NOMO-1 treated with DMSO at 0.1 percent for 48 hours (cell line): ENCODE data around the gene TBX2.
A peak's percentile ranks its signal among the peaks of the same experiment; 100 is the strongest.

Source experiments
- DNase-seq: peaks from one replicate; lab custom pipeline; 2025; ENCODE audit not compliant: unreplicated experiment; lab: John Stamatoyannopoulos, UW

TBX2 gene

DNA sequence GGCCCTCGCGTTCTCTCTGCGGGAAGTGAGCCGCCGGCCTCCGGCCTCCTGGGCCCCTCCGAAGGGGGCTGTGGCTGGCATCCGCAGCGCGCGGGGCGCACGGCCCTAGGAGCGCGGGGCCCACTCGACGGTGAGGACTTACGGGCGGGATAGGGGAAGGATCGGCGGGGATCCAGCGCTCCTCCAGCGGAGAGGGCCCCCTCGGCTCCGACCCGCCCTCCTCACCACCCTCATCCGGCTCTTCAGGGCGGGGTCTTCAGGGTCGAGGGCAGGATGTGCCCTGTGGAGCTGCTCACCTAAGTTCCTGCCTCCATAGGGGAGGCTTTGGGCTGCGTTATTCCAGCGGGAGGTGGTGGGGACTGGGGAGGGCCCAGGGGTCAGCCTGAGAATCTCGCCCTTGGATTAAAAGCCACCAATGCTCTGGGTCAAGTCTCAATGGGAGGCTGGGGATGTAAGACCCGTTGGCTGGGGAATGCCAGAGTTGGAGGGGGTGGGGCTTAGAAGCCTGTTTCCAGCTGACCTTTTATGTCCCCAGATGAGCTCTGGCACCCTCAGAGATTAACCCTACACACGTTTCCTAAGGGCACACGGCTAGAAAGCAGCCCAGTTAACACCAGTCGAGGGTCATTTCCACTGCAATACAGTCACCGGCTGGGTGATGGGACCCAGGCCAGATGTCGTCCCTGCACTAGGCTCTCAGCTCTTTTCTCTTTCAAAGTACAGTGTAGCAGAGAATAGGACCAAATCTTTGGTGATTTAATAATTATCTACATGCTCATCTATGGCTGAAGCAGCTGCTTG, 13.4 kb downstream of the TBX2 start:
- DNase-seq = no peak

DNA sequence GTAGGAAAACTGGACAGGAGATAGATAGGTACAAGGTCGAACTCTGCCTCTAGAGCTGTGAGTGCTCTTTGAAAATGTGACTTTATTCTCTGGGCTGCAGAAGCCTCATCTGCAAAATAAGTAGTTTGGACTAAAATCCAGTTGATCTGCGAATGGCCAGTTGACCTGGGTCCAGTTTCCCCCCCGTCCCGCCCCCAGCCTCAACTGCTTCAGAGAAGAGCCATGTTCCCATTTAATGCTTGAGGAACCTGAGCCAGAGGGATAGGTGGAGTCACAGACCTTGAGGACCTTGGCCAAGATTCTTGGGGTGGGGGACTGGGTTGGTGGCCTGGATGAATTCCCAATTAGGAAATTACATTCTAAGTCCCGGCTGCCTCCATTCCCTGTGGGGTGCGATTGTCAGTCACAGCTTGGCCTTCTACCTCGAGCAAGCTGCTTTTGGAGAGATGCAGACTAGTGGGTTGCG, 14.1 kb downstream of the TBX2 start:
- DNase-seq = no peak

DNA sequence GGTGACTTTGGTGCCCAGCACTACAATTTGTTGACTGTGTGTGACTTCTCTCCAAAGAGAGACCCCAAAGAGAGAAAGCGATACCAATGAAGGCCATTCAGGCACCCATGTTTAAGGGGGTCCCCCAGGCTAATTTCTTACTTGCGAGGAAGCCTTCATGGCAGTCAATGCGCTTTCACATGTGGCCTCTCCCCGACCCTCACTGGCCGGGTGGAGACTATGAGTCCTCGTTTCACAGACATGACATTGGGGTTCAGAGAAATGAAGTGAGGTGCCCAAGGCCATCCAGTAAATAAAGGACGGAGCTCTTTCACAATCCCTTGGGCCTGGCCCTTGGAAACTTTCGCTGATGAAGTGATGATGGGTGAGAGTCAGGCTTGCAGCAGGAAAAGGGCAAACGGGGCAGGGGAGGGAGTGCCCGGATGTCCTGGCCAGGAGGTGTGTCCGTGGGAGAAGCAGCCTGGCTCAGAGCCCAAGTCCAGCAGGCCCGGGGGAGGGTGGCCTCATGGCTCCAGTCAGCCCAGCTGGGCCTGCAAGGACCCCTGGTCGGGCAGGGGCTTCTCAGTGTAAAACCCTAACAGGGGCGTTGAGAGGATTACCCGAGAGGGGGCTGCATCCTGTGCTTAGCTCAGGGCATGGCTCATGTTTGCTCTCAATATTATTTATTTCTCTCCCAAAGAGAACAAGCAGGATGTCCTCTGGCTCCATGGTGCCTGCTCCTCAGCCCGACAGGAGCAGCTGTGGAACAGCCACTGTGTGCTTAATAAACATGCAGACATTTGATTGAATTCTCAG, 14.7 kb downstream of the TBX2 start:
- DNase-seq = no peak

DNA sequence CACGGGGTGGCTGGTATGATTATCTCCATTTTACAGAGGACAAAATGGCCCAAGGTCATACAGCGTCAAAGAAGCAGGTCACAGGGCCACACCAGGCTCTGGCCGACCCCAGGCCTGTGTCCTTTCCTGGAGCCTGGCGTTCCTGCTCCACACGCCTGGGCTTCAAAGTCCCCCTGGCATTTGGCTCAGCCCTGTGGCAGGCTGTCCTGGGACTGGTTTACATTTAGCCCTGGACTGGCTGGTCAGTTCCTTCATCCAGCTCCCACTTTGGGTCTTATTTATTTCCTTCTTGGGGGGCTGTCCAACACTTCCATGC, 15.3 kb downstream of the TBX2 start:
- DNase-seq = no peak

DNA sequence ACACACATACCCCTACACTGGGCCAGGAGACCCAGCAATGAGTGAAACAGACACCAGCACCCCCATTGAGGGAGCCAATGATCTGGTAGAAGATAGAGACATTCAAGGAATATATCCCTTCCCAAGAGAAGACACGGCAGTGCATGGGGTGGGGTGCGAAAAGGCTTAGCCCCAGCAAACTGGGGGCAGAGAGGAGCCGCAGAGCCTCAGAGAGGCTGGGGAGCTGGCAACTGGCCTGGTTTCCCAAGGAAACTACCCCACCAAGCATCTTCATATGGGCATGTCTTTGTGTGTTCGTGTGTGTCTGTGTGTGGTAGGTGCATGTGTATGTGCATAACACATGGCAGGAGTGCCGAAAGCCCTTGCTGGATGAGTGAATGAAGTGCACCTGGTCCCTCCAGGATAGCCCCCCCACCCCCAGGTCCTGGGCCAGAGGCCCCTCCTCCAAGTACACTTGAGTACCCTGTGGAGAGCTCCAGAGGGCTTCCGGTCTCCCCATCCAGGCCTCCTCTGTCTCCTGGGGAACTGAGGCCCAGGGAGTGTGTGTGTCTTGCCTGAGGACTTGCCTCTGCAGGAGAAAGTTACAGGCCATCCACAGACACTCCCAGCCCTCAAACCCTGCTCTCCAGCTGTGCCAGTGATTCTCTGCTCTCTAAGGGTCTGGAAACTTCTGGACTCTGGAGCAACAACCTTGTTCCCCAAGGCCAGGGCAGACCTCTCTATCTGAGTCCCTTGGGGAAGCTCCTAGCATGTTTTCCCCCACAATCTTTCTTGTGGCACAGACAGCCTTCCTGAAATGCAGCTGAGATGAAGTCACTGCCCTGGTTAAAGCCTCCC, 15.9 kb downstream of the TBX2 start:
- no peak for DNase-seq

DNA sequence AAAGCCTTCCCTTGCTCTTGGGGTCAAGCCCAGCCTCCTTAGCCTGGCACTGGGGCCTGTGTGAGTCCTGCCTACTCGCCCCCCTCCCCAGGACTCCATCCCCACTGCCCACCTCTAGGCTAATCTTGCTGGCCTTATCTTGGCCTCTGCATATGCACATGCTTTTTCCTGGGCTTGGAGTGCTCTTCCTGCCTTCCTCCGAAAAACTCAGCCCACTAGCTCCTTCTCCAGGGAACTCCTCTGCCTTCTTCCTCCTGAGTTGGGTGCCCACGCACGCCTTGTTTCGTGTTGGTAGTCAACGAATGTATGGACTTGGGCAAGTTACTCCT, 16.5 kb downstream of the TBX2 start:
- DNase-seq = no peak

DNA sequence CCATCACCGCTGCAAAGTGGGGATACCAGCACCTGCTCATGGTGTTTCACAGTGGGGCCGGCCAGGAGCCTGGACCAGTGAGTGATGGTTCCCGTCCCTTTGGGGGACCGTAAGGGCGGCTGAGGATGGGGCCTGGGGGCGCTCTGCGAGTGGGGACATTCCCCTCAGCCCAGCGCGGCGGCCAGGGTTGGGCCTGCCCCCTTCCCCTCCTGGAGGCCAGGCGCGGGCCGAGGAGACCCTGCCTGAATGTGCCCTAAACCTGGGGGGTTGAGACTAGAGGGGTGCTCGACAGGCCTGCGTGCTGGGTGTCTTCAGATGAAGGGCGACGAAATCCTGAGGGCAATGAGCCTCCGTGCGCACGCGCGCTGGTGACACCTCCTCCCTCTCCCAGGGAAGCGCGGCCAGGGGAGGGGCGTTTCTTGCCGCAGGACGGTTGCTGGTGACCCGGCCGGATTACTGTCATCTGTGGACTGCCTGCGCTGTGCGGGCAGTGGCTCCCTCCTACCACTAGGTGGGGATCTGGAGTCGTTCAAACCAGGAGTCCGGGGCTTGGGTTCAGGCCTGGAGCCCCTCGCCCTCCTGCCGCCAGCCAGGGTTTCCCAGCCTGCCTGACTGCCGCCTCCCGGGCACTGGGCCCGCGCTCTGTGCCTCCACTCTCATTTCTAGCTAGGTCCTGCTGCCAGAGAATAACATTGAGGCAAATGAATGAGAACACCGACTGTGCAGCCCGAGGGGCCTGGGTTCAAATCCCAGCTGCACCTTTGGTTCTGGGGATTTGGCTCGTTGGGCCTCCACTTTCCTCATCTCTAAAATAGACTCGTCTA, 17.1 kb downstream of the TBX2 start:
- peak; percentile 65 for DNase-seq

DNA sequence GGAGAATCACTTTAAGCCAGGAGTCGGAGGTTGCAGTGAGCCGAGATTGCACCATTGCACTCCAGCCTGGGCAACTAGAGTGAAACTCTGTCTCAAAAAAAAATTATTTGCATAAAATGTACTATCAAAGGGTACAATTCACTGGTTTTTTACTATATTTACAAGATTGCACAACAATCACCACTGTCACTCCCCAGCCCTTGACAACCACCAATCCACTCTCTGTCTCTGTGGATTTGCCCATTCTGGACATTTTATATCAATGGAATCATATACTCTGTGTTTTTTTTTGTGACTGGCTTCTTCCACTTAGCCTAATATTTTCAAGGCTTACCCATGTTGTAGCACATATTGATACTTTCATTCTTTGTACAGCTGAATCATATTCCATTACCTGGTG, 18.8 kb downstream of the TBX2 start:
- no peak for DNase-seq

DNA sequence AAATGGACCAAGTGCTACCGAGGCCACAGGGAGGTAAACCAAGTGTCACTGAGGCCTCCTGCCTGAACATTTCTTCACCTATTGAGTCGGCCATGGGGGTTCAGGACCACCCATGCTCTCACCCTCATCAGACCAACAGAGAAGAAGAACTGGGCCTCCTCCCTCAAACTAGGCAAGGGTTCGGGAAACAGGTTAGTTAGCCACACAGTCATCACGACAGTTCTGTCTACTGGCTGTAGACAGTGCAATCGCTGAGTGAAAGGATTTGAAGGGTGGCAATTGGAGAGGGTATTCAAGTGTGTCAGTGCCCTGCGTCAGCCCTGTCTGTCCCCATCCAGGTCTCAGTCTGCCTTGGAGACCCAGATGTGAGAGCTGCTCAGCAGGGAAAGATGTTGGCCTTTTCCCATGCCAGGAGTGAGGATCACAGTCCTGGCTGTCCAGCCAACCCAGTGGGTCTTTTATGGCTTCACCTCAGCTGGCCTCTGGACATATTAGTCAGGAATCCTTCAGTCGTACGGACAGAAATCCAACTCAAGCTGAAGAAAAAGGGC, 19.9 kb downstream of the TBX2 start:
- no peak for DNase-seq

DNA sequence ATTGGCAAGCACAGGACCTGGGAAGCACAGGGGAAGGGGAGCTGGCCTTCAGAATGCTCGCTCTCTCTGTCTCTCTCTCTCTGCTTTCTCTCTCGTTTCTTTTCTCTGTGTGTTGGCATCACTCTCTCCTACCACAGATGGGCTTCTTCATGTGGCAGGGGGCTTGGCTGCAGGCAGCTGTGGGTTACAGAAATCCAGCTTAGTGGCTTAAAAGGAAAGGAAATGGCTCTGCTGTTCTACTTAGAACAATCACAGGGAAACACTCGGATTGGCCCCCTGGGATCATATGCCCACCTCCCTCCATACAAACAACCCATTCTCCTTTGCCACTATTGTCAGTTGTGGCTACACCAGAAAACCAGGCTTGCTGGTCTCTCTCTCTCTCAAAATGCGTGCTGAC, 20.4 kb downstream of the TBX2 start:
- DNase-seq = no peak

DNA sequence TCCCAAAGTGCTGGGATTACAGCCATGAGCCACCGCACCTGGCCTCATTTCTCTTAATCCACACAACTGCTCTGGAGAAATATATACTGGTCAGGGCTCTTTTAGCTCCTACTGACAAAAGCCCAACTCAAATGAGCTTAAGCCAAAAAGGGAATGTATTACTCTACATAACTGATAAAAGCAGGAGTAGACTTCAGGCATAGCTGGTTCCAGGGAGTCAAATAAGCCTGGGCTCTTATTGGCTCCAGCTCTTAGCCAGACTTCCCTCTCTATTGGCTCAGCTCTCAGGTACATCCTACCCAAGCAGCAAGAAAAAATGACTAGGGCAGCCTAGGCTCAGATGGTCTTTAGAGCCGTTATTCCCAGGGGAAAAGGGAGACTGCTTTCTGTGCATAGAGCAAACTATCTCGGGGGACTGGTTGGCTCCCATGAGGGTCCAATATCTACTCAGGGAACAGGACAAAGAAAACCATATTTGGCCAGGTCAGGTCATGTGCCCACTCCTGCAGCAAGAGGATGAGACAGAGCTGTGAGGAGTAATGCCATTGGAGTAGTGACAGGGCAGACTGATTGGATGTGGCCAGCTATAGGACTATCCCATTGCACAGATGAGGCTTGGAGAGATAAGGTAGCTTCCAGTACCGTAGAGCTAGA, 21.2 kb downstream of the TBX2 start:
- no peak for DNase-seq

DNA sequence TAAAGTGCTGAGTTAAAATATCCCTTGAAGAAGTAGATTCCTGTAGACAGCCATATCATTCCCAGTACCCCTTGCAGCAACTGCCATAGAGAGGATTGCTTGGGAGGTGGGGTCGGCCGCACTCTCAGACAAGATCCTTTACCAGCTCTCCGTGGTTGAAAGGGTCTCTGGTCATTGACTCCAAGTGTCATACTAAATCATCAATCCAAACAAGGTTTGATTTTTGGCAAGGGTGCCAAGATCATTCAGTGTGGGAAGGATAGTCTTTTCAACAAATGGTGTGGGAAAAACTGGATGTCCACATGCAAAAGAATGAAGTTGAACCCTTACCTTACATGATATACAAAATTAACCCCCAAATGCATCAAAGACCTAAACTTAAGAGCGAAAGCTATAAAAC, 21.8 kb downstream of the TBX2 start:
- no peak for DNase-seq

DNA sequence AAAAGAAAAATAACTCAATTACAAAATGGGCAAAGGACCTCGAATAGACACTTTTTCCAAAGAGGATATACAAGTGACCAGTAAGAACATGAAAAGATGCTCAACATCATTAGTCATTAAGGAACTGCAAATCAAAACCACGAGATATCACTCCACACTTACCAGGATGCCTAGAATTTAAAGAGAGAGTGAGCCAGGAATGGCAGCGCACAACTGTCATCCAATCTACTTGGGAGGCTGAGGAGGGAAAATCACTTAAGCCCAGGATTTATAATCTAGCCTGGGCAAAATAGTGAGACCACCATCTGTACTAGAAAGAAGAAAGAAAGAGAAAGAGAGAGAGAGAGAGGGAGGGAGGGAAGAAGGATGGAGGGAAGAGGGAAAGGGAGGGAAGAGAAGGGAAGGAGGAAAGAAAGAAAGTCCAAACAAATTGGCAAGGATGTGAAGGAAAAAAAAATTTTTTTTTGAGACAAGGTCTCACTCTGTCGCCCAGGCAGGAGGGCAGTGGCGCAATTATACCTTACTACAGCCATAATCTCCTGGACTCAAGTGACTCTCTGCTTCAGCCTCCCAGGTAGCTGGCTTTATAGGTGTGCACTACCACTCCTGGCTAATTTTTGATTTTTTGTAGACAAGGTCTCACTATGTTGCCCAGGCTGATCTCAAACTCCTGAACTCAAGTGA, 22.6 kb downstream of the TBX2 start:
- no peak for DNase-seq

DNA sequence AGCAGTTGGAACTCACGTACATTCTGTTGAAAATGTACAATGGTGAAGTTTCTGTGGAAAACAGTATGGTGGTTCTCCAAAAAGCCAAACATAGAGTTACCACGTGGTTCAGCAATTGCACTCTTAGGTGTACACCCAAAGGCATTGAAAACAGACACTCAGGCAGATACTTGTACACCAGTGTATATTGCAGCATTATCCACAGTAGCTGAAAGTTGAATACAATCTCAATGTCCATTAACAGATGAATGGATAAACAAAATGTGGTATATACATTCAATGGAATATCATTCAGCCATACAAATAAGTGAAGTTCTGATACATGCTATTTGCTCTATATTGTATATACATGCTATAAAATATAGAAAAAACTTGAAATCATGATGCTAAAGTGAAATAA, 23.2 kb downstream of the TBX2 start:
- DNase-seq = no peak

DNA sequence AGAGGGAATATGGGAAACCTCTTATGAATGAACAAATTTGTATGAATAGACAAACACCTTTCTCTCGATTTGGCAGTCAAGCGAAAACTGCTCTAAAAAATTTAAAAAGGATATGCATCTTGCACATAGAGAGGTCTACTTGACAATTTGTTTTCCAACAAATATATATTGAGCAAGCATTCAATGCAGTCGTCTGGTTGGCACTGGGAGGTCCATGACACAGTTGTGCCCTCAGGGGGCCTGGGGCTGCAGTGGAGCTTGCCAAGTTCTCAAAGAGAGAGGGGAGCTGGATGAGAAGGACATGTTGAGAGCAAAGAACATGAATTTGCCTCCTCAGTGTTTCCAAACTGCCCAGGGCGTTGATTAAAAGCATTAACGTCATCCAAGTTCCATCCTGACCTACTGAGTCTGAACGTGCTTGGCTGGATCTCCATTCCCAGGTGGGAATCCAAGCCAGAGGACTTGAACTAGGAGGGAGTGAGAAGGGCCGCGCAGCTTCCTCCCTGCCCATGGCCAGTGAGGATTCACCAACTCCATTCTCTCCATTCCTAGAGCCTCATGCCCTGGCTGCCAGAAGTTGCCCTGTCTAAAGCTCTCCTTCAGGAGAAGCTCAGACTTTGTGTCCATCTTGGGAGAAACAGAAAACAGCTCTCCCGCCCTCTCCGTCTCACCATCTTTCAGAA, 24.5 kb downstream of the TBX2 start:
- DNase-seq = no peak

DNA sequence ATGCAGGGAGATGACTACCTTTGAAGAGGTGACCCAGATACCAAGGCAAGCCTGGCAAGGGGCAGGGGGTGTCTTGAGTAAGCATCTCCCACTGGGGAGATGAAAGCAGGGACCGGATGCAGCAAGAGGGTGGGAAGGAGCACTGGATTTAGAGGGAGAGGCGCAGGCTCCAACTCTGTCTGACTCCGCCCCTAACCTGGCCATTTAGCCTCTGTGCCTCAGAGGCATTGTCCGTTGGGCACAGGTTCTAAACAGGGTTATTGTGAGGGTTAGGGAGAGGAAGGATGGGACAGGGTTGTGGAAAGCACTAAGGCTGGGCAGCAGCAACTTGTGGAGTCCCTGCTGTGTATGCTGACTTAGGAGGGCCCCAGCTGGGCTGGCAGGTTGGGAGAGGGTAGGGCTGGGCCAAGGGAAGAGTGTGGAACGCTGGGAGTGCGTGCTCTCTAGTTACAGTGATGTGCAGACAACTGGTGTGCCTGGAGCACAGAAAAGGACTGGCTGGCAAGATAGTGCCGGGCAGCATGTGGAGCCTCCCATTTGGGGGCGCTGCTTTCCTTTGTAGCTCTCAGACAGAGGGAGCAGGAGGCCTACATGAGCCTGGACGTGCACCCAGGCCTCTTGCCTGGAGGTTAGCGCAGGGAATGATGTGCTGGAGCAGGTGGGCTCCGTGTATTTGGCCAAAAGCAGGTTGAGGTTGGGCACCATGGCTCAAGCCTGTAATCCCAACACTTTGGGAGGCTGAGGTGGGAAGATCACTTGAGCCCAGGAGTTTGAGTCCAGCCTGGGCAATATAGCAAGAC, 26.2 kb downstream of the TBX2 start:
- DNase-seq = no peak

DNA sequence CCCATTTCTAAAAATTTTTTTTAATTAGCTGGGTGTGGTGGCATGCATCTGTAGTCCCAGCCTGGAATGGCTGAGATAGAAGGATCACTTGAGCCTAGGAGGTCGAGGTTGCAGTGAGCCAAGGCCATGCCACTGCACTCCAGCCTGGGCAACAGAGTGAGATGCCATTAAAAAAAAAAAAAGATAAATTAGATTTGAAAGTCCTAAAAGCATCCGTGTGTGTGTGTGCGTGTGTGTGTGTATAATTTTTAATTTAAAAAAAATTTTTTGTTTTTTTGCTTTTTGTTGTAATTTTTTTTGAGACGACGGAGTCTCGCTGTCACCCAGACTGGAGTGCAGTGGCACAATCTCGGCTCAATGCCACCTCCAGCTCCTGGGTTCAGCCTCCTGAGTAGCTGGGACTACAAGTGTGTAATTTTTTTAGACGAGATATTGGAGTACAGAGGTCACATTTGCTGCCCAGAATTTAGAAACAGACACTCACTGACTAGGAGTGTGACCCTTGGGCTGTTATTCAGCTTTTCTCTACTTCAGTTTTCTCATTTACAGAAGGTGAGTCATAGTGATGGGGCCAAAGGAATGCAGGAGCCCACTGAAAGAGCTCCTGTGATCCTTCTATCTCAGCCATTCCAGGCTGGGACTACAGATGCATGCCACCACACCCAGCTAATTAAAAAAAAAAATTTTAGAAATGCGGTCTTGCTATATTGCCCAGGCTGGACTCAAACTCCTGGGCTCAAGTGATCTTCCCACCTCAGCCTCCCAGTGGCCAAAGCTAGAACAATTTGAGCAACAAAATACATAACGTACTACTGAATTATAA, 27.1 kb downstream of the TBX2 start:
- DNase-seq = no peak
